NCI-H1694 treated with DMSO at 0.1 percent for 48 hours (cell line): Measurements from ENCODE around the gene SLC10A7.

Experiments used
- DNase-seq: peaks from one replicate; lab custom pipeline; 2025; lab: John Stamatoyannopoulos, UW

Gene SLC10A7, protein sequence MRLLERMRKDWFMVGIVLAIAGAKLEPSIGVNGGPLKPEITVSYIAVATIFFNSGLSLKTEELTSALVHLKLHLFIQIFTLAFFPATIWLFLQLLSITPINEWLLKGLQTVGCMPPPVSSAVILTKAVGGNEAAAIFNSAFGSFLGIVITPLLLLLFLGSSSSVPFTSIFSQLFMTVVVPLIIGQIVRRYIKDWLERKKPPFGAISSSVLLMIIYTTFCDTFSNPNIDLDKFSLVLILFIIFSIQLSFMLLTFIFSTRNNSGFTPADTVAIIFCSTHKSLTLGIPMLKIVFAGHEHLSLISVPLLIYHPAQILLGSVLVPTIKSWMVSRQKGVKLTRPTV

DNA sequence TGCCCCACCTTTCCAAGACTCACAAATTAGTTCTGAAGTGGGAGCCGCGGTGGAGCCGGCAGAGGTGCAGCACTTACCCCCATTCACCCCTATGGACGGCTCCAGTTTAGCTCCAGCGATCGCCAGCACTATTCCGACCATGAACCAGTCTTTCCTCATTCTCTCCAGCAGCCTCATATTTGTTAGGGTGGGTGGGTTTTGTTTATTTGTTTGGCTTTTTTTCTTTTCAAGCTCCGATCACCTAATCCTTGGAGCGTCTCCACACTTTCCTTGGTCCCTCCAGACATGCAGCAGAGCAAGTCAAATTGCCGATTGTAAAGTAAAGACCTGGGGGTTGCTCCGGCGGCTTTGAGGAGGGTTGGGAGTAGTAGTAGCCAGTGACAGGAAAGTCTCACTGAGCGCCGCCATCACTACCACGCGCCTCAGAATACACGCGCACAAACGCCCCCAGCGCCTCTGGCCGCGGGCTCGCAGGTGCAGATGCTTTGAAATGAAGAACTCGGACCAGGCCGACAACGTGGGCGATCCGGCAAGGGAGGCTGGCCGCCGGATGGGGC lies at the start of gene SLC10A7:
Gene SLC10A7 (minus strand): TSS at position 400 of the 557 bp plus-strand sequence. CDS start 223 bp downstream, at position 177.
- DNase-seq = peak; percentile 27

DNA sequence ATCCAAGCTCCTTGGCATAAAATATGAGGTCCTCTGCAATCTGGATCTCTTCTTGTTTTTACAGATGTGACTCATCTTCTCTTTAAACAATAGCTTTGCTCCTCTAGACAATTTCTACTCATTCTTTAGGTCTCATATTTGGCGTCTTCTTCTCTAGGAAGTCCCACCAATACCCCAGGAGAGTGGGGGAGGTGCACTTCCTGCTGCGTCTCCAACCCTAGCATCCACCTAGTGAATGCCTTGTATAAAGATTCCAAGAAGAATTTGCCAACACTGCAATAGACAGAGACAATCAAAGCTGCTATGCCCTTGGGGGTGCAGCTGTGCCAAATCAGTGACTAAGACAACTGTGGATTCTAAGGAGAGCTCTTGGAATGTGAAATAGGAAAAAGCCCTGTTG lies 45.7 kb upstream of the SLC10A7 start:
- DNase-seq = no peak

DNA sequence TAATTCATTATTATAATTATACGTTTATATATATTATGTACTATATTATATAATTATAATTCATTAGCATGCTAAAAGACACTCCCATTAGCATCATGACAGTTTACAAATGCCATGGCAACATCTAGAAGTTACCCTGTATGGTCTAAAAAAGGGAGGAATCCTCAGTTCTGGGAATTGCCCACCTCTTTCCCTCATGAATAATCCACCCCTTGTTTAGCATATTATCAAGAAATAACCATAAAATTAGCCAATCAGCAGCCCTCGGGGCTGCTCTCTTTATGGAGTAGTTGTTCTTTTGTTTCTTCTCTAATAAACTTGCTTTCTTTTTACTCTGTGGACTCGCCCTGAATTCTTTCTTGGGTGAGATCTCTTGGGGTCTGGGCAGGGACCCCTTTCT lies 42.8 kb upstream of the SLC10A7 start:
- no peak for DNase-seq

DNA sequence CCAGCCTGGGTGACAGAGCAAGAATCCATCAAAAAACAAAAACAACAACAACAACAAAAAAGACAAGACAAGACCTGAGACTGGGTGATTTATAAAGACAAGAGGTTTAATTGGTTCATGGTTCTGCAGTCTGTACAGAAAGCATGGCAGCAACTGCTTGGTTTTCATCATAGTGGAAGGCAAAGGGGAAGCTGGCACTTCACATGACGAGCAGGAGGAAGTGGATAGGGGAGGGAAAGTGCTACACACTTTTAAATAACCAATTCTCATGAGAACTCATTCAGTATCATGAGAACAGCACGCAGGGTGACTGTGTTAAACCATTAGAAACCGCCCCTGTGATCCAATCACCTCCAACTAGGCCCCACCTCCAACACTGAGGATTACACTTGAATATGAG lies 28.4 kb upstream of the SLC10A7 start:
- DNase-seq = no peak

DNA sequence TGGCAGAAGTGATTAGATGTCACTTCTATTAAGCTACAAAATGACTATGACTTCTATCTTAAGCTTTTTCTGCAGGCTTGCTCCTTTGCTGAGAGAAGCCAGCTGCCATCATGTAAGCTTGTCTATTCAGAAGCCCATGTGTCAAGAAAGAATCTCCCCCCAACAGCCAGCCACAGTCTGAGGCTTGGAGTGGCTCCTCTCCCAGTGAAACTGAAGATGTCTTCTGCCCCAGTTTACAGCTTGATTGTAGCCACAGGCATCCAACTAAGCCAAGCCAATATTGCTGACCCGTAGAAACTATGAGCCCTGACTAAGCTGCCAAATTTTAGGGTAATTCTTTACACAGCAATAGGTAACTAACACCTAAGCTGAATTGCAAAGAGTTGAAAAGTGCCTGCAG lies 26.7 kb upstream of the SLC10A7 start:
- DNase-seq = no peak

DNA sequence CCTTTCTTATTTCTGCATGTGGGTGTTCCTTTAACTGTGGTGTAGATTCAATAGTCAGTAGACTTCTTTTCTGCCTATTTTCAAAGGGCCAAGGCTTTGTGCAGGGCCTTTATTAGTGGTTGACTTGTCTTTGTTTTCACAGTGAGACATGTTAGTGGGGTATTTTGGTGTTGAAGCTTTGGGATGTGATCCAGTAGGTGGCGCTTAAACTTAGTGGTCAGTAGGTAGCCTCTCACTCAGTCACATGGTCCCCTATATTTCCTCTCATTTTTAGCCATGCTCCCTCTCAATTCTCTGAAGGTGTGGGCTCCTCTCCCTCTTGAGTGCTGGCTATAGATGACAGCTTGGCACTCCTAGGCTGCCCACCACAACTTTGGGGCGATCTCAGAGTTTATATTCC lies 23.4 kb upstream of the SLC10A7 start:
- DNase-seq = no peak

DNA sequence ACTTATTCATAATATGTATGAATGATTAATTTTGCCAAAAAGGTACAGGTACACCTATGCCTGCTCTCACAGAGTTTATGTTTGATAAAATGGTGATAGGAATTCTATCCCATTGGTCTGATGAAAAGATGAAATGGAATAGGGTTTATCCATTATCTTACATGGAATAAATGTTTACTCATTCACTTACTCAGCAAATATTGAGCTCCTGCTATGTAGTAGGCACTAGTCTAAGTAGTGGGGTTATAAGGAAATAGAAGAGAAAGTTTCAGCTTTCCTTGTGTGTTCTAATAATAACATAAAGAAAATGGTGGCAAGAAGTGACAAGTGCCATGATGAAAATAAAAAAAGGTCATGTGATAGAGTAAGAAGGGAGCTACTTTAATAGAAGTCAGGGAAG lies 12.4 kb upstream of the SLC10A7 start:
- no peak for DNase-seq

DNA sequence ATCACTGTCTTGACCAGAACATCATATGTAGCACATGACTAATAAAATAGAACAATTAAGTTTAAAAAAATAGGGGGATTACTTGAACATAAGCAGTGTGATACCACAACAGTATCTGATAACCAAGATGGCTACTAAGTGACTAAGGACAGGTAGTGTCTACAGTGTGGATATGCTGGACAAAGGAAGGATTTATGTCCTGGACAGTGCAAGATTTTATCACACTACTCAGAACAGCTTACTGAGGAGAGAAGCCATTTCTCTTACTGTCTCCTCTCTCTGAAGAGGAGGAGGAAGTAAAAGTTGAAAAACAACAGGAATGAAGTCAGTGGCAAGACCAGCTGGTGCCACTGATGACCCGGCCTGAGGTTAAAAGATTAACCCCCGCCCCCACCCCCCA lies 4.0 kb upstream of the SLC10A7 start:
- DNase-seq = no peak

DNA sequence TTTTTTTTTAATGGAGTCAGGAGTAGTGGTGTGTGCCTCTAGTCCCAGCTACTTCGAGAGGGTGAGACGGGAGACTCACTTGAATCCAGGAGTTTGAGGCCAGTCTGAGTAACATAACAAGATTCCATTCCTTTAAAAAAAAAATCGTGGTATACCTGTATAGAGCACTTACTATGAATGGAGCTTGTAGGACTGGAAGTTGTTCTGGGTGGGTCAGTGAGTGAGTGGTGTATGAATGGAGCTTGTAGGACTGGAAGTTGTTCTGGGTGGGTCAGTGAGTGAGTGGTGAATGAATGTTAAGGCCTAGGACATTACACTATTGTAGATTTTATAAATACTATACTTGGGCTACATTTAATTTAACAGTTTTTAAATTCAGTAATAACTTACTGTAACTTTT lies 2.9 kb upstream of the SLC10A7 start:
- no peak for DNase-seq

DNA sequence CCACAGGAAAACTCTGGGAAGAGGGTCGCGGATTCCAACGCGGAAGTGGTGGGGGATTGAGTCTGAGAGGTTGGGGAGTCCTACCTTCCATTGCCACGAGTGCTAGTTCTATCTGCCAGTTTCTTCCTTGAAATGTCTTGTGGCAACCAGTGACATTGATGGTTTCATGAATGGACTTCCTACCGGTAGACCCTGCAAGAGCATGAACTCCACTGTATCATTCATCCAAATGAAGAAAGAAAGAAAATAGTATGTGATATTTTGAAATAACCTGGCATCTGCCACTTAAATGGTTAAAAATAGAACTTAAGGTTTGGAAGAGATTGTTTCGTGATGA lies 1.1 kb upstream of the SLC10A7 start:
- no peak for DNase-seq

DNA sequence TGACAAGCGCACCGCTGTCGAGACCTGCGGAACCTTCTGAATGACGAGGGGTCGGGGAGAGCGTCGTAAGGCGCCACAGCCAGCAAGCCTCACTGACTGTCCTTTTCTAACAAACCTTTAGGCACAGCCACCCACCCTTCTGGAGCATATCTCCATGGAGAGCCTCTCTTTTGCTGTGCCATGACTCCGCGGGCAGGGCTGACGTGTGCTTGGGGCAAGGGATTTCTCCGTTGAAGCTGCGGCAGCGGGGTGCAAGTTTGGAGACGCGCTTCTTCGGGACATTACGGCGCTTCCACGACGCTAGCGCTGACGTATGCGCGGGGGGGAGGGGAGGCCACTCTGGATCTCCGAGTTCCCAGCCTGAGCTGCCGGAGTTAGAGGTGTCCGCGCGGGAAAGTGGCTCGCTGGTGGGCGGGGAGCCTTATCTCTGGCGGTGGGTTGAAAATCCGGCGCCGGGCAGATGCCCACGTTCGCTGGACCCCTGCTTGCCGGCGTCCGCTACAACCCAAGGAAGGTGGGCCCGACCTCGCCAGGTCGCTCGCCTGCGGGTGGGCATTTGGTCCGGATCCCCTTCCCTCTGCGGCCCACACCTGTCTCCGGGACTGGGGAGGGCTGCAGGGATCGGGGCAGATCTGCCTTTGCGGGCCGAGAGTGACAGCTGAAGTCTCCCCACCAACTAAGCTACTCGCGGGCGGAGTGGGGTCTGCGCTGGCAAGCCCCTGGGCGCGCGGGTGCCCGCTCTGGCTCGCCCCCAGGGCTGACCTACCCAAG lies 543 bp upstream of the SLC10A7 start:
- peak; percentile 15 for DNase-seq

DNA sequence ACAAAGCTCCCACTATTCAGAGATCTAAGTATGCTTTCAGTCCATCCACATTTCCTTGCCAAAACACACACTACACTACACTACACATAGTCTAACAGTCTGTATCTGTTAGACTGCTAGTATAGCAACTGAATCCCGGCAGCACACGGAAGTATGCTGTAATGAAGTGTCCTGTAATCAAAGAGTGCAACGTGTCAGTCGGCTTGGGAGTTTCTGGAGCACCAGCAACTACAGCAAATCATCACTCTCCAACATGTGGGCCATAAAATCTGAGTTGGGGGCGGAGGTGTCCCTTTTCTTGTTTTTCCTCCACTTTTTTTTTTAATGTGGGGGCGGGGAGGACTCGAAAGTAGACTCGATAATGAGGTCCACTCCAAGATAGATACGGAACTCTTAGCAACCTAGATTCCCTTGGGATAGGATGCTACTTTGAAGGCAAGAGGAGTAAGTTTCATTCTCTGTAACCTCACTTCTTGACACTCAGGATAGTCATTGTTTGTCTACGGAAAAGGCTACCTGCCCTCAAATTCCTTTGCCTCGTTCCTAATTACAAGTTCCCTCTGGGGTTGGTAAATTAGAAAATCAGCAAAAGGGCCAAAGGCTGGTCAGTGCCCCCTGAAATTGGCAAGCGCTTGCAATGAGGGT lies 722 bp downstream of the SLC10A7 start:
- DNase-seq = peak; percentile 23

DNA sequence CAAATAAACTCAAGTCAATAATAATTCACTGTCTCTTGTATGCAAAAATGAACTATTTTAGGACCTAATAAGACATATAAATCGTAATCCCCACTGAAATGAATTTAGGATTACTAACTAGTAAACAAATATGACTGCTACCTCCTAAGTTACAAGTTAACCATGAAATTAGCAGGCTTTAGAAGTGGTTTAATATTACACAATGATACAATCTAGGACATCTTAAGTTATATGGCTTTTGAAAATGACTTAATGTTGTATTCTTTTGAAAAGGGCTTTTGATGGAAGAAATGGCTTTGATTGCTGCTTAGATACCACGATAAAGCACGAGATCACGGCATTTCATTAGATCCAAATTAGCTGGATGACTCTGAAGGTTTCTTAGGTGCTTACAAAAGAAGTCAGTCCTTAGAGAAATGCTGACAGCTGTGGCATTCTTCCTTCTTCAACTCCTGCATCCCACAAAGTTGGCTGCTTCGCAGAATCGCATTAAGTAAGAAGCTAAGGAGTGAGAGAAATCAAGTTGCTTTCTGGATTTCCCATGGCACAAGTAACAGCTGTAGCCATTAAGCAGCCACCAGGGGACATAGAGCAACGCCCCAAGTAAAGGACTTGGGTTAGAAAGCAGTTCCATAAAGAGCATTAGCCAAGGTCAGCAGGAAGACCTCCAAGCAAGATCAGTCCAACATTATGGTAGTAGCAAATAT lies 6.9 kb downstream of the SLC10A7 start:
- DNase-seq = no peak

DNA sequence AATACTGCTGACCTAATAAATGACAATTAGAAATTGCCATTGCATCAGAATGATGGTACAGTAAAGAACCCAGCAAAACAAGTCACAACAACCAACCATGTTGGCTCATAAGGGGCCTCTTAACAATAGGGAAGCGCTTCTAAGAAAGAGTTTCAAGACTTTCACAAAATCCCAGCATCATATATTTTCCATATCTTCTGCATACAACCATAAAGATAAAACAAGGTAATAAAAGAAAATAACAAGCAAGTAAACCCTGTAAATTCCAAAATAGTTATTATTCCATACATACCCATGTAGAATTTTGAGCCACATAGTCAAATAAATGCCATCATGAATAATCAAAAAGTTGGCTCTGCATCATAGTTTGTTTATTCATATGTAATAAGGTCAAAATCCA lies 8.2 kb downstream of the SLC10A7 start:
- no peak for DNase-seq

DNA sequence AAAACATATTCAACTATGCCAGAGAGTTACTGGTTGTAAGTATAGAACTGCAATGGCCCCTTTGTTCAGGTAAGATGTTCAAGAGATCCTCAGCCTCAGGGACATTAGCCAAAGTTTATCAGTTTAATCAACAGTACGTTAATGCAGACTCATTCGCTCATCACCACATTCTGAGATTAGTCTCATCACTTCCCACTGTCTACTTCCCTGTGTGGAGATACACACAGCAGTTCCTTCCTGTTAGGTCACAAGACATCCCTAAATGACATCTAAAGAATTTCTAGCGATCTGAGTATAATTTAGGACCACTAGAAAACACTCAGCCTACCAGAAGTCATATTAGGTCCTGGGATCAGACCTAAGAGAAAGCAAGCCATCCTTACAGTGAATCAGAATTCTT lies 10.4 kb downstream of the SLC10A7 start:
- no peak for DNase-seq

DNA sequence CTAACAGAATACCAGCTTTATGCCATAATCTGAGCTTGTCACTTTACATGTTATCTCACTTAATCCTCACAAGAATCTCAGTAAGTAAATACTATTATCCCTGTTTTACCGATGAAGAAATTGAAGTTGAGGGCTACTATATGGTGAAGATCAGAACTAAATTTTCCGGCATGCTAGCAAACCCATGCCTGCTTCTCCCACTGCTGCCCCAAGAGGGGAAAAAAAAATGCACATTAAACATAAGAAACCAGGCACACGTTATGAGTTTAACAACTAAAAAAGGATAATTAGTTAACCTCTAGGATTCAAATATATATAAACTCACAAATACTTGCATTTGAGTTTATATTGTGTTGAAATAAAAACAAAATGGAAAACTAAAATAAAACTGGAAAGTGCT lies 10.8 kb downstream of the SLC10A7 start:
- no peak for DNase-seq

DNA sequence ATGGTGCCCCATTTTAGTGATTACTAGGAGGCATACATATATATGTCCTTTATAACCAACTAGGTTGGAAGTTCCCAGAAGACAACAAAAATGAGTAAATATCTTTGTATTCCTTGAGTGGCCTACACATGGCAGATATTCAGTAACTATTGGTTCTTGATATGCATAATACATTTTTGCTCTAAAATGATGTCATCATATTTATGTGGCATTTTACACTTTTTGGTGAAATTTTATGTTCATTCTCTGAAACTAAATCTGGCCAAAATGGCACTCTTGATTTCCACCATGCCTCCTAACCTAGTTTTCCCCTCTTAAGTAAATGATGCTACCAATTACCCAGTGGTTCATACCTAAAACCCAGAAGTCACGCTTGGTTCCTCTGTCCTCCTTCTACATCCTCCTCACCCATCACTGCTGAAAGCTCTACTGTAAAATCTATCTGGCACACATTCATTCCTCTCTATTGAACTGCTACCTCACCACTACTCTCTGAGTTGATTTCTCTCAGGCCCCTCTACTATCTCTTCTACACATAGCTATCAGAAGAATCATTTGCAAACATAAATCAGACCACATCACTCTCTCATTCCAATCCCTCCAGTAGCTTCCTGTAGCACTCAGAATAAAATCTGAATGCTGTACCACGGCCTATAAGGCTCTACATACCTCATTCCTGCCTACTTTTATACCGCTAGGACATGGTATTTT lies 13.4 kb downstream of the SLC10A7 start:
- no peak for DNase-seq

DNA sequence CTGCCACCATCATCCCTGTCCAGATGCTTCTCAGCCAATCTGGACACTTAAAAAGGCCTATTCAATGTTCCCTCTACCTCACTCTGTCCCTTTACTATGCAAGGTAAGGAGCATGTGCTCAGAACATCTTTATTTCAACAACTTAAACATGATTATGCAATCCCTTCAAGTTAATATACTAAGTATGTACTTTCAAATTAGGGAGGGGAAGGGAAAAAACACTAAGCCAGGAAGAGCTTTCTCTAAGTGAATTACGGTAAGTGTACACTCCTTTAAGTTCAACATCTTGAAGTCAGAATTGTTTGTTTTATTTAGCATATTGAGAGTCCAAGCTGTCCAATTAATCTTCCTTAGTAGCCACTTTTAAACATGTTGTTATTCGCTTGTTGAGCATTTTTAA lies 14.1 kb downstream of the SLC10A7 start:
- DNase-seq = no peak

DNA sequence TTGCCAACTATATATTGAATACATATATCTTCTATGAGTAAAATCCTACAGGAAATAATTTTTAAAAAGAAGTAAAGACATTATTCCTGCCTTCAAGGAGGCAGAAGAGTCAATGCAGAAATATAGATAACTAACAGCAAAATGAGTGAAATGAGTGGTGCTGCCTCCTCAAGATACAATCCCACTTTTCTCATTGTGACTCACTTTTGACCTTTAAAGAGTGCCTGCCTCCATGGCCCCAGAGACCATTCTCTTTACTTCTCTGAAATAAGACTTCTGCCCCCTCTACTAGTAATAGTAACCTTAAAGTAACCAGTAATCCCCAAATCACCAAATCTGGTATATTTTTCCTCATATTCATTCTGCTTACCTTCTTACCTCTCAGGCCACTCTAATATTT lies 15.5 kb downstream of the SLC10A7 start:
- DNase-seq = no peak

DNA sequence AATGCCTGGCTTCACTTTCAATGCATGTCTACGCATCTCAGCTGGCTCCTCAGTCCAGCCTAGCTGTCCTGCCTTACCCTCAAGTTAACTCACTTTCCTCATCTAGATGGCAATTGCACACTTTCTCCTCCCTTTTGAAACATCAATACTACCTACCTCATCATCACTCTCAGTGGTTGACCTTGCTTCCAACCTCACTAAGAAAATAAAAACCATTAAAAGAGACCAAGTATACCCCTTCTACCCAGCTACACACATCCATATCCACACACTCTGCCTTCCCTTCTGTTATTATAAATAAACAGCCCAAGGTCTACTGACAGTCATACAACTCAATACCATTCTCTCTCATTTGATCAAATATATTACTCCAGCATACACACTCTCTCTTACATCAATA lies 21.5 kb downstream of the SLC10A7 start:
- DNase-seq = no peak

DNA sequence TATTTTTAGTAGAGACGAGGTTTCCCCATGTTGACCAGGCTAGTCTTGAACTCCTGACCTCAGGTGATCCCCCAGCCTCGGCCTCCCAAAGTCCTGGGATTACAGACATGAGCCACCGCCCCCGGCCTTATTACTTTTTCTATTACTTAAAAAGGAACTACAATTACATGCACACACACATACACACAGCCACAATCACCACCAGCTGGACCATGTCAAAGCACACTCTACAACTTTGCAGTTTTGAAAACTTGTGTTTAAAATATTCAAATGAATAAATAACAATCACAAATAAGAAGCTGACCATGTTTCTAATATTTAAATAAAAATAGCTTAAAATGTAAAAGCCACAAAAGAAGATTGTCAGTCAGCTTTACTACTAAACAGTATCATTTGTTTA lies 23.4 kb downstream of the SLC10A7 start:
- DNase-seq = no peak

DNA sequence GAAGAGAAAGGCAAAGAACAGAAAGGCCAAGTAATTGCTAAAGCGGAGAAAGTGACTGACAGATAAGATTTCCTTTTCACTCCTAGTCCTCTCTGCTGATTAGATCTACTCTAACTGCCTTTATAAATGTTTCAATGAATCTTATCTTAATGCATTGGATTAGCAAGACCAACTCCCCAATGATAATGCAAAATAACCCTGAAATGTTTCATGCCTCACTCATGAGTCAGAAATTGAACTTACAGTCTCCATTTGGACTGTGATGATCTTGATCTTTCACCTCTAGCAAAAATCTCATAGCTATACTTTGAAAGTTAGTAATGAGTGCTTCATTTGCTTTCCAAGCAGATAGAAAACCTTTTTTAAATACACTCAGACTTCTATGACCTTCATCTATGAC lies 26.5 kb downstream of the SLC10A7 start:
- no peak for DNase-seq
